Fibroblast of lung (primary cell): Measurements from ENCODE around the gene DHDDS. TPM values are rescaled to one million over a fixed set of nuclear protein-coding genes. Genes with fewer than 3 reads are reported as not detected.
A peak's percentile ranks its signal among the peaks of the same experiment; 100 is the strongest.

Experiments
- DNase-seq, 2 donors: peaks; one replicate each; pipeline versions ENCODE4 v3.0.0 to v3.0.0-alpha.2; 2010; ENCODE audit warnings: low read depth in 2 of 2
- H2AFZ ChIP-seq: 2 replicates; pipeline ENCODE4 v1.5.1; 2012; ENCODE audit warnings: low read length, control low read depth, inconsistent platforms
- H3K27ac ChIP-seq: 2 replicates; pipeline ENCODE4 v1.5.1; 2011; ENCODE audit warnings: low read length, control low read depth; ENCODE audit not compliant: insufficient read depth
- H3K27me3 ChIP-seq: 2 replicates; pipeline ENCODE4 v1.5.1; 2011; ENCODE audit warnings: mild to moderate bottlenecking, low read length; ENCODE audit not compliant: control insufficient read depth, insufficient read depth
- H3K36me3 ChIP-seq: 2 replicates; pipeline ENCODE4 v1.5.1; 2011; ENCODE audit warnings: low read length; ENCODE audit not compliant: control insufficient read depth, insufficient read depth
- H3K4me1 ChIP-seq: 2 replicates; pipeline ENCODE4 v1.5.1; 2011; ENCODE audit warnings: low read length; ENCODE audit not compliant: control insufficient read depth, insufficient read depth; ENCODE audit errors: extremely low read depth
- H3K4me2 ChIP-seq: 2 replicates; pipeline ENCODE4 v1.5.1; 2011; ENCODE audit warnings: low read length, control low read depth; ENCODE audit not compliant: insufficient read depth; ENCODE audit errors: extremely low read depth
- H3K4me3 ChIP-seq, 4 experiments: fragments of 200-600 bp in 1 of 4; sonication (generic) in 1 of 4; replicated peaks in 1 of 4; 2 replicates each; pipeline ENCODE4 v1.5.1; 2011 to 2016; ENCODE audit warnings: low read length in 4 of 4, low read depth in 3 of 4, mild to moderate bottlenecking in 3 of 4, control low read depth in 2 of 4, inconsistent platforms in 1 of 4, mixed read lengths in 1 of 4; ENCODE audit not compliant: insufficient read depth in 1 of 4; ENCODE audit errors: control extremely low read depth in 1 of 4
- H3K79me2 ChIP-seq: 2 replicates; pipeline ENCODE4 v1.5.1; 2012; ENCODE audit warnings: mild to moderate bottlenecking, low read length, inconsistent platforms; ENCODE audit not compliant: control insufficient read depth, insufficient read depth
- H3K9ac ChIP-seq: 2 replicates; pipeline ENCODE4 v1.5.1; 2011; ENCODE audit warnings: mild to moderate bottlenecking, low read length, control low read depth; ENCODE audit not compliant: insufficient read depth
- H3K9me3 ChIP-seq: 2 replicates; pipeline ENCODE4 v1.5.1; 2012; ENCODE audit warnings: low read depth, low read length; ENCODE audit not compliant: control insufficient read depth, insufficient read depth
- H4K20me1 ChIP-seq: 2 replicates; pipeline ENCODE4 v1.5.1; 2011; ENCODE audit warnings: low read length; ENCODE audit not compliant: control insufficient read depth, insufficient read depth; ENCODE audit errors: extremely low read depth
- EZH2 ChIP-seq: IDR thresholded peaks from 2 replicates; pipeline ENCODE4 v1.5.1; 2012; ENCODE audit warnings: low read length, control low read depth, mild to moderate bottlenecking; ENCODE audit errors: missing control alignments
- polyA plus RNA-seq, 2 donors: library from polyadenylated mRNA; depleted of rRNA in 1 of 2; stranded (reverse) in 1 of 2; unstranded in 1 of 2; fragments of >200 nt; gene quantifications; 2 replicates each; pipeline ENCODE4 v1.2.1, GENCODE V29; 2011 to 2012; ENCODE audit warnings: missing spikeins in 1 of 2
- total RNA-seq: library from RNA; depleted of rRNA; stranded (reverse); fragments of >200 nt; gene quantifications from 2 replicates; pipeline ENCODE4 v1.2.1, GENCODE V29; 2014
- TF ChIP-seq, protein P1 (sequence below), 2 donors: IDR thresholded peaks in 1 of 2; conservative IDR thresholded peaks in 1 of 2; 1 replicate in 1 of 2; 2 replicates in 1 of 2; pipeline ENCODE4 v1.5.1; 2011 to 2012; ENCODE audit warnings: low read length in 2 of 2, control low read depth in 1 of 2, inconsistent platforms in 1 of 2, low read depth in 1 of 2, mild to moderate bottlenecking in 1 of 2

The DHDDS gene
- total and polyA plus RNA-seq, 2 donors (not counting 1 experiment from before 2014, with no cell fraction given): 41.5 to 76.6 TPM

DNA sequence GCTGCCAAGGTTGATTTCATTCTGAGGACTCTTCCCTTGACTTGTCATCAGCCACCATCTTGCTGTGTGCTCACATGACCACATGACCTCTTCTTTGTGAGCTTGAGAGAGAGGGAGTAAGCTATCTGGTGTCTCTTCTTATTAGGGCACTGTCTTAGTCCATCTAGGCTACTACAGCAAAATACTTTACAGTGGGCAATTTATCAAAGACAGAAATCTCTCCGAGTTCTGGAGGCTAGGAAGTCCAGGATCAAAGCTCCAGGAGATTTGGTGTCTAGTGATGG is 85.6 kb downstream of the DHDDS start:
- Histone ChIP-seq H3K4me3 (no peak overlapping the region), H3K36me3 (no peaks in the 10 kb centered on the region), H3K79me2 (no peaks in the 10 kb centered on the region), H3K9me3 (no peaks in the 10 kb centered on the region), H3K27me3 (peaks cover 7% of the 10 kb centered on the region), H4K20me1 (no peaks in the 10 kb centered on the region), H3K4me2 (no peak overlapping the region), H3K27ac (no peak overlapping the region), H2AFZ (no peak overlapping the region), H3K9ac (no peak overlapping the region), H3K4me1 (no peaks in the 10 kb centered on the region)
- no peak for DNase-seq
- TF ChIP-seq EZH2: no peak
- TF ChIP-seq, protein P1, sequence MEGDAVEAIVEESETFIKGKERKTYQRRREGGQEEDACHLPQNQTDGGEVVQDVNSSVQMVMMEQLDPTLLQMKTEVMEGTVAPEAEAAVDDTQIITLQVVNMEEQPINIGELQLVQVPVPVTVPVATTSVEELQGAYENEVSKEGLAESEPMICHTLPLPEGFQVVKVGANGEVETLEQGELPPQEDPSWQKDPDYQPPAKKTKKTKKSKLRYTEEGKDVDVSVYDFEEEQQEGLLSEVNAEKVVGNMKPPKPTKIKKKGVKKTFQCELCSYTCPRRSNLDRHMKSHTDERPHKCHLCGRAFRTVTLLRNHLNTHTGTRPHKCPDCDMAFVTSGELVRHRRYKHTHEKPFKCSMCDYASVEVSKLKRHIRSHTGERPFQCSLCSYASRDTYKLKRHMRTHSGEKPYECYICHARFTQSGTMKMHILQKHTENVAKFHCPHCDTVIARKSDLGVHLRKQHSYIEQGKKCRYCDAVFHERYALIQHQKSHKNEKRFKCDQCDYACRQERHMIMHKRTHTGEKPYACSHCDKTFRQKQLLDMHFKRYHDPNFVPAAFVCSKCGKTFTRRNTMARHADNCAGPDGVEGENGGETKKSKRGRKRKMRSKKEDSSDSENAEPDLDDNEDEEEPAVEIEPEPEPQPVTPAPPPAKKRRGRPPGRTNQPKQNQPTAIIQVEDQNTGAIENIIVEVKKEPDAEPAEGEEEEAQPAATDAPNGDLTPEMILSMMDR (conservative IDR thresholded peaks at IDR 0.05 in 1 of 2, IDR thresholded peaks at IDR 0.05 in 1 of 2; ENCODE audit: low read depth in 1 of 2, low read length in 2 of 2): no peak

DNA sequence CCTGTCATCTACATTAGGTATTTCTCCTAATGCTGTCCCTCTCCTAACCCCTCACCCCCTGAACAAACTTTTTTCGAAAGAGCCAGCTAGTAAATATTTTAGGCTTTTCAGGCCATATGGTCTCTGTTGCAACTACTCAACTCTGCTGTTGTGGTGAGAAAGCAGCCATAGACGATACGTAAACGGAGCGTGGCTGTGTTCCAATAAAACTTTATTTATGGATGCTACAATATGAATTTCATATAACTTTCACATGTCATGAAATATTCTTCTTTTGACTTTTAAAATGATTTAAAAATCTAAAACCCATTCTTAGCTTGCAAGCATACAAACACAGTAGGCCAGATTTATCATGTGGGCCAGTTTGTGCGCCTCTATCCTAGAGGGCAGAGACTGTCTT is 86.2 kb downstream of the DHDDS start:
- no peaks in the 10 kb centered on the region for H3K36me3 ChIP-seq
- no peaks in the 10 kb centered on the region for H4K20me1 ChIP-seq
- no peaks in the 10 kb centered on the region for H3K9me3 ChIP-seq
- H3K9ac ChIP-seq: no peak overlapping the region
- H3K4me3 ChIP-seq: no peak overlapping the region
- no peaks in the 10 kb centered on the region for H3K79me2 ChIP-seq
- H3K27ac ChIP-seq: no peak overlapping the region
- H3K4me1 ChIP-seq: no peaks in the 10 kb centered on the region
- DNase-seq: peak in 1 of 2 donors; percentile 19
- H3K27me3 ChIP-seq: peaks cover 7% of the 10 kb centered on the region
- TF ChIP-seq, protein P1 (conservative IDR thresholded peaks at IDR 0.05 in 1 of 2, IDR thresholded peaks at IDR 0.05 in 1 of 2; ENCODE audit: low read depth in 1 of 2, low read length in 2 of 2): no peak
- no peak for TF ChIP-seq EZH2
- no peak overlapping the region for H2AFZ ChIP-seq
- H3K4me2 ChIP-seq: no peak overlapping the region

DNA sequence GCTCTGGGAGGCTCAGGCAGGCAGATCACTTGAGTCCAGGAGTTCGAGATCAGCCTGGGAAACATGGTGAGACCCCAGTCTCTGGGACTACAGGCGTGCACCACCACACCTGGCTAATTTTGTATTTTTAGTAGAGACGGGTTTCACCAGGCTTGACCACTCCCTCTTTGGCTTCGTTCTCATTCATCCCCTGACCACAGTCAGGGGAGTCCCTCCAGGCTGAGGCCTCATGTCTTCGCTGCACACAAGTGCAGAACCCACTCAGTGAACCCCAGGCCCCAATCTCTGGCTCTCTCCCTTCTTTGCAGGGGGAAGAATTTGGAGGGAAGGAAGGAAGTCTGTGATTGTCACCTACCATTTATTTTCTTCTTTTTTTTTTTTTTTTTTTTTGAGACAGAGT is 88.2 kb downstream of the DHDDS start:
- TF ChIP-seq EZH2: no peak
- TF ChIP-seq, protein P1 (conservative IDR thresholded peaks at IDR 0.05 in 1 of 2, IDR thresholded peaks at IDR 0.05 in 1 of 2; ENCODE audit: low read depth in 1 of 2, low read length in 2 of 2): no peak
- H3K79me2 ChIP-seq: no peaks in the 10 kb centered on the region
- no peaks in the 10 kb centered on the region for H3K4me1 ChIP-seq
- H3K4me2 ChIP-seq: no peak overlapping the region
- H3K4me3 ChIP-seq: no peak overlapping the region
- H3K36me3 ChIP-seq: no peaks in the 10 kb centered on the region
- no peak overlapping the region for H2AFZ ChIP-seq
- H3K27me3 ChIP-seq: peaks cover 16% of the 10 kb centered on the region
- no peaks in the 10 kb centered on the region for H3K9me3 ChIP-seq
- no peak for DNase-seq
- H3K27ac ChIP-seq: no peak overlapping the region
- H4K20me1 ChIP-seq: no peaks in the 10 kb centered on the region
- no peak overlapping the region for H3K9ac ChIP-seq

Other genes starting within 250 kb of the DHDDS start
- gene CATSPER4, start 241.7 kb upstream of the DHDDS start, total RNA-seq: not detected in 2 replicates
- gene CATSPER4, start 241.7 kb upstream of the DHDDS start, polyA plus RNA-seq: not detected in 2 replicates
- gene CEP85, start 198.1 kb upstream of the DHDDS start, total RNA-seq: 3.9 and 6.9 TPM in 2 replicates
- gene CEP85, start 198.1 kb upstream of the DHDDS start, polyA plus RNA-seq: 4.7 and 8.2 TPM in 2 replicates
- 12.8 and 39.6 TPM in 2 replicates for gene SH3BGRL3, start 152.2 kb upstream of the DHDDS start, total RNA-seq
- 200 and 261 TPM in 2 replicates for gene SH3BGRL3, start 152.2 kb upstream of the DHDDS start, polyA plus RNA-seq
- gene UBXN11, start 125.7 kb upstream of the DHDDS start, total RNA-seq: 2.6 and 3.5 TPM in 2 replicates
- 6.5 and 7.1 TPM in 2 replicates for gene UBXN11, start 125.7 kb upstream of the DHDDS start, polyA plus RNA-seq
- 0.51 TPM in 1 of 2 replicates, not detected in the other for gene CD52, start 114.4 kb upstream of the DHDDS start, total RNA-seq
- 0.28 and 0.31 TPM in 2 replicates for gene CD52, start 114.4 kb upstream of the DHDDS start, polyA plus RNA-seq
- gene CRYBG2, start 78.2 kb upstream of the DHDDS start, total RNA-seq: not detected in 2 replicates
- not detected in 2 replicates for gene CRYBG2, start 78.2 kb upstream of the DHDDS start, polyA plus RNA-seq
- not detected in 2 replicates for gene ZNF683, start 59.6 kb upstream of the DHDDS start, total RNA-seq
- not detected in 2 replicates for gene ZNF683, start 59.6 kb upstream of the DHDDS start, polyA plus RNA-seq
- not detected in 2 replicates for gene LIN28A, start 21.5 kb upstream of the DHDDS start, total RNA-seq
- gene LIN28A, start 21.5 kb upstream of the DHDDS start, polyA plus RNA-seq: 0.05 and 0.09 TPM in 2 replicates
- gene HMGN2, start 40.1 kb downstream of the DHDDS start, total RNA-seq: 123 and 170 TPM in 2 replicates
- 442 and 557 TPM in 2 replicates for gene HMGN2, start 40.1 kb downstream of the DHDDS start, polyA plus RNA-seq
- 1.7 and 2.6 TPM in 2 replicates for gene RPS6KA1, start 97.4 kb downstream of the DHDDS start, total RNA-seq
- gene RPS6KA1, start 97.4 kb downstream of the DHDDS start, polyA plus RNA-seq: 0.64 and 0.94 TPM in 2 replicates